K562 (cell line): ENCODE measurements around the gene STK4.

Experiments
- BRCA1 ChIP-seq, 2 experiments: fragments of 450-650 bp in 1 of 2; sonication (generic) in 1 of 2; formaldehyde crosslinking in 1 of 2; IDR thresholded peaks; 2 replicates each; pipeline versions ENCODE4 v1.5.0 to v1.6.1; 2017 to 2020; ENCODE audit warnings: mild to moderate bottlenecking in 1 of 2, missing genetic modification reagents in 1 of 2
- EZH2 ChIP-seq: IDR thresholded peaks from 2 replicates; pipeline ENCODE4 v1.6.1; 2012; ENCODE audit warnings: low read depth, mild to moderate bottlenecking, inconsistent platforms, low read length, borderline replicate concordance
- FOSL1 ChIP-seq: fragments of 200-800 bp; sonication (Bioruptor generic); conservative IDR thresholded peaks from 2 replicates; pipeline ENCODE4 v1.6.1; 2016; ENCODE audit warnings: missing genetic modification characterization, missing compliant biosample characterization
- MEF2D ChIP-seq: conservative IDR thresholded peaks from 2 replicates; pipeline ENCODE4 v1.6.1; 2016; ENCODE audit warnings: low read depth, missing genetic modification characterization, missing compliant biosample characterization
- NUFIP1 ChIP-seq: fragments of 450-650 bp; IDR thresholded peaks from 2 replicates; pipeline ENCODE4 v1.6.1; 2018; ENCODE audit not compliant: partially characterized antibody
- RBM39 ChIP-seq: fragments of 200-400 bp; formaldehyde crosslinking; optimal IDR thresholded peaks from 2 replicates; pipeline ENCODE3; 2018; ENCODE audit warnings: low read depth, low read length
- ZNF146 ChIP-seq: IDR thresholded peaks from one replicate; pipeline ENCODE4 v1.6.1; 2018; ENCODE audit warnings: missing compliant biosample characterization; ENCODE audit not compliant: unreplicated experiment
- ZNF431 ChIP-seq: sonication (generic); formaldehyde crosslinking; IDR thresholded peaks from 2 replicates; pipeline ENCODE4 v1.8.0; 2022; ENCODE audit warnings: mild to moderate bottlenecking, missing genetic modification reagents
- TF ChIP-seq, protein P1 (sequence below): IDR thresholded peaks from 3 replicates; pipeline ENCODE4 v1.6.1; 2011; ENCODE audit warnings: borderline replicate concordance, mild to moderate bottlenecking, moderate library complexity; ENCODE audit not compliant: insufficient read length; ENCODE audit errors: extremely low read depth
- TF ChIP-seq, protein P2 (sequence below), 3 experiments: IDR thresholded peaks in 2 of 3; conservative IDR thresholded peaks in 1 of 3; 2 replicates each; pipeline ENCODE4 v1.5.1; 2011 to 2012; ENCODE audit warnings: low read length in 3 of 3, mild to moderate bottlenecking in 3 of 3, control low read depth in 2 of 3, improper control_type of control experiment in 1 of 3, inconsistent platforms in 1 of 3, low read depth in 1 of 3, mixed read lengths in 1 of 3, moderate library complexity in 1 of 3; ENCODE audit not compliant: insufficient read depth in 2 of 3
- TF ChIP-seq, protein P3 (sequence below), 3 experiments: fragments of 200-800 bp in 1 of 3; fragments of 250-450 bp in 1 of 3; fragments of 450-650 bp in 1 of 3; sonication (Bioruptor Pico) in 1 of 3; sonication (Bioruptor generic) in 1 of 3; formaldehyde crosslinking in 1 of 3; IDR thresholded peaks; 2 replicates each; pipeline versions ENCODE4 v1.6.1 to v1.8.0; 2016 to 2022; ENCODE audit warnings: mild to moderate bottlenecking in 2 of 3, missing genetic modification characterization in 2 of 3, missing compliant biosample characterization in 1 of 3, moderate library complexity in 1 of 3

DNA sequence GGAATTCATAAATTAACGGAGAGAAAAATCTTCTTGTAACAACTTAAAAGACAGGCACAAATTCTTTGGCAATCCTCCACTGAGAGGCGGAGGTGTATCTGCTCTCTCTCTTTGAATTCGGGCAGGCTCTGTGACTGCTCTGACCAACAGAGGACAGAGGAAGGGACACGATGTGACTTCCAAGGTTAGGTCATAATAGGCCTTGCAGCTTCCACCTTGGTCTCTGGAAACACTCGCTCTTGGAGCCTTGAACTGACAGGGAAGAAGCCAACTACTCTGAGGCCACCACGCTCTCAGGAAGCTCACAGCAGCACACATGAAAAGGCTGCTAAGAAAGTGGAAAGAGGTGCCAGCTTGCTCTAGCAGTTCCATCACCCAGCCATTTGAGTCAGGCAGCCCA is 21.1 kb upstream of the STK4 start:
- TF ChIP-seq ZNF146 (CRISPR knock-in tag) (no peak), FOSL1 (tag) (no peak), NUFIP1 (no peak), ZNF431 (CRISPR knock-in tag) (no peak), BRCA1 (IDR thresholded peaks at IDR 0.05) (no peak), BRCA1 (CRISPR knock-in tag; IDR thresholded peaks at IDR 0.05) (no peak), MEF2D (tag) (no peak), RBM39 (no peak), EZH2 (no peak)
- TF ChIP-seq, protein P1, sequence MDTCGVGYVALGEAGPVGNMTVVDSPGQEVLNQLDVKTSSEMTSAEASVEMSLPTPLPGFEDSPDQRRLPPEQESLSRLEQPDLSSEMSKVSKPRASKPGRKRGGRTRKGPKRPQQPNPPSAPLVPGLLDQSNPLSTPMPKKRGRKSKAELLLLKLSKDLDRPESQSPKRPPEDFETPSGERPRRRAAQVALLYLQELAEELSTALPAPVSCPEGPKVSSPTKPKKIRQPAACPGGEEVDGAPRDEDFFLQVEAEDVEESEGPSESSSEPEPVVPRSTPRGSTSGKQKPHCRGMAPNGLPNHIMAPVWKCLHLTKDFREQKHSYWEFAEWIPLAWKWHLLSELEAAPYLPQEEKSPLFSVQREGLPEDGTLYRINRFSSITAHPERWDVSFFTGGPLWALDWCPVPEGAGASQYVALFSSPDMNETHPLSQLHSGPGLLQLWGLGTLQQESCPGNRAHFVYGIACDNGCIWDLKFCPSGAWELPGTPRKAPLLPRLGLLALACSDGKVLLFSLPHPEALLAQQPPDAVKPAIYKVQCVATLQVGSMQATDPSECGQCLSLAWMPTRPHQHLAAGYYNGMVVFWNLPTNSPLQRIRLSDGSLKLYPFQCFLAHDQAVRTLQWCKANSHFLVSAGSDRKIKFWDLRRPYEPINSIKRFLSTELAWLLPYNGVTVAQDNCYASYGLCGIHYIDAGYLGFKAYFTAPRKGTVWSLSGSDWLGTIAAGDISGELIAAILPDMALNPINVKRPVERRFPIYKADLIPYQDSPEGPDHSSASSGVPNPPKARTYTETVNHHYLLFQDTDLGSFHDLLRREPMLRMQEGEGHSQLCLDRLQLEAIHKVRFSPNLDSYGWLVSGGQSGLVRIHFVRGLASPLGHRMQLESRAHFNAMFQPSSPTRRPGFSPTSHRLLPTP = no peak
- TF ChIP-seq, protein P2, sequence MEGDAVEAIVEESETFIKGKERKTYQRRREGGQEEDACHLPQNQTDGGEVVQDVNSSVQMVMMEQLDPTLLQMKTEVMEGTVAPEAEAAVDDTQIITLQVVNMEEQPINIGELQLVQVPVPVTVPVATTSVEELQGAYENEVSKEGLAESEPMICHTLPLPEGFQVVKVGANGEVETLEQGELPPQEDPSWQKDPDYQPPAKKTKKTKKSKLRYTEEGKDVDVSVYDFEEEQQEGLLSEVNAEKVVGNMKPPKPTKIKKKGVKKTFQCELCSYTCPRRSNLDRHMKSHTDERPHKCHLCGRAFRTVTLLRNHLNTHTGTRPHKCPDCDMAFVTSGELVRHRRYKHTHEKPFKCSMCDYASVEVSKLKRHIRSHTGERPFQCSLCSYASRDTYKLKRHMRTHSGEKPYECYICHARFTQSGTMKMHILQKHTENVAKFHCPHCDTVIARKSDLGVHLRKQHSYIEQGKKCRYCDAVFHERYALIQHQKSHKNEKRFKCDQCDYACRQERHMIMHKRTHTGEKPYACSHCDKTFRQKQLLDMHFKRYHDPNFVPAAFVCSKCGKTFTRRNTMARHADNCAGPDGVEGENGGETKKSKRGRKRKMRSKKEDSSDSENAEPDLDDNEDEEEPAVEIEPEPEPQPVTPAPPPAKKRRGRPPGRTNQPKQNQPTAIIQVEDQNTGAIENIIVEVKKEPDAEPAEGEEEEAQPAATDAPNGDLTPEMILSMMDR (IDR thresholded peaks at IDR 0.05 in 2 of 3, conservative IDR thresholded peaks at IDR 0.05 in 1 of 3; ENCODE audit: insufficient read depth in 2 of 3, low read depth in 1 of 3, low read length in 3 of 3) = no peak
- TF ChIP-seq, protein P3, sequence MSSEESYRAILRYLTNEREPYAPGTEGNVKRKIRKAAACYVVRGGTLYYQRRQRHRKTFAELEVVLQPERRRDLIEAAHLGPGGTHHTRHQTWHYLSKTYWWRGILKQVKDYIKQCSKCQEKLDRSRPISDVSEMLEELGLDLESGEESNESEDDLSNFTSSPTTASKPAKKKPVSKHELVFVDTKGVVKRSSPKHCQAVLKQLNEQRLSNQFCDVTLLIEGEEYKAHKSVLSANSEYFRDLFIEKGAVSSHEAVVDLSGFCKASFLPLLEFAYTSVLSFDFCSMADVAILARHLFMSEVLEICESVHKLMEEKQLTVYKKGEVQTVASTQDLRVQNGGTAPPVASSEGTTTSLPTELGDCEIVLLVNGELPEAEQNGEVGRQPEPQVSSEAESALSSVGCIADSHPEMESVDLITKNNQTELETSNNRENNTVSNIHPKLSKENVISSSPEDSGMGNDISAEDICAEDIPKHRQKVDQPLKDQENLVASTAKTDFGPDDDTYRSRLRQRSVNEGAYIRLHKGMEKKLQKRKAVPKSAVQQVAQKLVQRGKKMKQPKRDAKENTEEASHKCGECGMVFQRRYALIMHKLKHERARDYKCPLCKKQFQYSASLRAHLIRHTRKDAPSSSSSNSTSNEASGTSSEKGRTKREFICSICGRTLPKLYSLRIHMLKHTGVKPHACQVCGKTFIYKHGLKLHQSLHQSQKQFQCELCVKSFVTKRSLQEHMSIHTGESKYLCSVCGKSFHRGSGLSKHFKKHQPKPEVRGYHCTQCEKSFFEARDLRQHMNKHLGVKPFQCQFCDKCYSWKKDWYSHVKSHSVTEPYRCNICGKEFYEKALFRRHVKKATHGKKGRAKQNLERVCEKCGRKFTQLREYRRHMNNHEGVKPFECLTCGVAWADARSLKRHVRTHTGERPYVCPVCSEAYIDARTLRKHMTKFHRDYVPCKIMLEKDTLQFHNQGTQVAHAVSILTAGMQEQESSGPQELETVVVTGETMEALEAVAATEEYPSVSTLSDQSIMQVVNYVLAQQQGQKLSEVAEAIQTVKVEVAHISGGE (CRISPR knock-in tag; IDR thresholded peaks at IDR 0.05) = no peak
